Measurements from ENCODE around the gene TMEM92. TPM values are rescaled to one million over a fixed set of nuclear protein-coding genes. Genes with fewer than 3 reads are reported as not detected.

Gene TMEM92
- total and polyA plus RNA-seq, 4 donors = 0.05 to 17.9 (median 4.0) TPM

GRCh38 chr17:50265212-50265611 lies 9.1 kb upstream of the TMEM92 start:
- Histone ChIP-seq H3K27ac (ENCODE audit: low read depth in 1 of 2, low read length in 2 of 2) (no peak overlapping the region), H3K9me3 (ENCODE audit: control insufficient read depth in 4 of 4, low read length in 3 of 4) (no peaks in the 10 kb centered on the region), H3K27me3 (ENCODE audit: control insufficient read depth in 4 of 4, insufficient read depth in 4 of 4, low read length in 3 of 4) (no peaks in the 10 kb centered on the region), H3K4me3 (ENCODE audit: low read depth in 1 of 3, low read length in 3 of 3) (no peak overlapping the region), H3K36me3 (ENCODE audit: control insufficient read depth in 4 of 4, insufficient read depth in 3 of 4, low read depth in 1 of 4, low read length in 3 of 4) (no peaks in the 10 kb centered on the region), H3K4me1 (ENCODE audit: control insufficient read depth in 4 of 4, insufficient read depth in 4 of 4, low read length in 3 of 4) (peaks cover 0 to 4% (median 0%) of the 10 kb centered on the region in 4 donors), H3K9ac (ENCODE audit: low read depth in 1 of 2, low read length in 2 of 2) (no peak overlapping the region)
- TF ChIP-seq FOXA2 (IDR thresholded peaks at IDR 0.05) (no peak), RAD21 (IDR thresholded peaks at IDR 0.05) (no peak), EGR1 (IDR thresholded peaks at IDR 0.05; ENCODE audit: low read depth in 2 of 2) (no peak)
- DNase-seq (ENCODE audit: low spot score) = no peak
- WGBS = 100% methylated on average over 2 of the region's 2 CpGs

GRCh38 chr17:50265690-50266315 lies 8.5 kb upstream of the TMEM92 start:
- H3K9me3 ChIP-seq (ENCODE audit: control insufficient read depth in 4 of 4, low read length in 3 of 4) = no peaks in the 10 kb centered on the region
- H3K4me1 ChIP-seq (ENCODE audit: control insufficient read depth in 4 of 4, insufficient read depth in 4 of 4, low read length in 3 of 4) = peaks cover 0 to 4% (median under 1%) of the 10 kb centered on the region in 4 donors
- H3K4me3 ChIP-seq (ENCODE audit: low read depth in 1 of 3, low read length in 3 of 3) = no peak overlapping the region
- no peak overlapping the region for H3K27ac ChIP-seq (ENCODE audit: low read depth in 1 of 2, low read length in 2 of 2)
- 85% methylated on average over 10 of the region's 10 CpGs for WGBS
- no peak for DNase-seq (ENCODE audit: low spot score)
- no peak overlapping the region for H3K9ac ChIP-seq (ENCODE audit: low read depth in 1 of 2, low read length in 2 of 2)
- no peaks in the 10 kb centered on the region for H3K36me3 ChIP-seq (ENCODE audit: control insufficient read depth in 4 of 4, insufficient read depth in 3 of 4, low read depth in 1 of 4, low read length in 3 of 4)
- H3K27me3 ChIP-seq (ENCODE audit: control insufficient read depth in 4 of 4, insufficient read depth in 4 of 4, low read length in 3 of 4) = no peaks in the 10 kb centered on the region
- TF ChIP-seq GABPA (IDR thresholded peaks at IDR 0.05 in 1 of 2, conservative IDR thresholded peaks at IDR 0.05 in 1 of 2) (no peak), CTCF (IDR thresholded peaks at IDR 0.05; ENCODE audit: low read depth, low read length, missing input control) (no peak), RAD21 (IDR thresholded peaks at IDR 0.05) (no peak), TAF1 (conservative IDR thresholded peaks at IDR 0.05) (no peak), SP1 (IDR thresholded peaks at IDR 0.05) (no peak), JUND (IDR thresholded peaks at IDR 0.05) (no peak), HNF4A (conservative IDR thresholded peaks at IDR 0.05) (no peak), HNF4G (IDR thresholded peaks at IDR 0.05) (no peak), EGR1 (IDR thresholded peaks at IDR 0.05; ENCODE audit: low read depth in 2 of 2) (no peak), REST (IDR thresholded peaks at IDR 0.05) (no peak)
- TF ChIP-seq, protein P1, sequence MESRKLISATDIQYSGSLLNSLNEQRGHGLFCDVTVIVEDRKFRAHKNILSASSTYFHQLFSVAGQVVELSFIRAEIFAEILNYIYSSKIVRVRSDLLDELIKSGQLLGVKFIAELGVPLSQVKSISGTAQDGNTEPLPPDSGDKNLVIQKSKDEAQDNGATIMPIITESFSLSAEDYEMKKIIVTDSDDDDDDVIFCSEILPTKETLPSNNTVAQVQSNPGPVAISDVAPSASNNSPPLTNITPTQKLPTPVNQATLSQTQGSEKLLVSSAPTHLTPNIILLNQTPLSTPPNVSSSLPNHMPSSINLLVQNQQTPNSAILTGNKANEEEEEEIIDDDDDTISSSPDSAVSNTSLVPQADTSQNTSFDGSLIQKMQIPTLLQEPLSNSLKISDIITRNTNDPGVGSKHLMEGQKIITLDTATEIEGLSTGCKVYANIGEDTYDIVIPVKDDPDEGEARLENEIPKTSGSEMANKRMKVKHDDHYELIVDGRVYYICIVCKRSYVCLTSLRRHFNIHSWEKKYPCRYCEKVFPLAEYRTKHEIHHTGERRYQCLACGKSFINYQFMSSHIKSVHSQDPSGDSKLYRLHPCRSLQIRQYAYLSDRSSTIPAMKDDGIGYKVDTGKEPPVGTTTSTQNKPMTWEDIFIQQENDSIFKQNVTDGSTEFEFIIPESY (IDR thresholded peaks at IDR 0.05) = no peak
- TF ChIP-seq, protein P2, sequence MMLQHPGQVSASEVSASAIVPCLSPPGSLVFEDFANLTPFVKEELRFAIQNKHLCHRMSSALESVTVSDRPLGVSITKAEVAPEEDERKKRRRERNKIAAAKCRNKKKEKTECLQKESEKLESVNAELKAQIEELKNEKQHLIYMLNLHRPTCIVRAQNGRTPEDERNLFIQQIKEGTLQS (IDR thresholded peaks at IDR 0.05) = no peak

Data from liver (tissue), 9 donors.